GM06990 (cell line): ENCODE data around the gene TRAF3.

Source experiments
- DNase-seq: peaks from one replicate; pipeline ENCODE4 v3.0.0-alpha.2; 2011; ENCODE audit not compliant: insufficient read length; ENCODE audit errors: extremely low read depth
- H3K27me3 ChIP-seq: replicated peaks from 2 replicates; pipeline ENCODE4 v1.6.0; 2011; ENCODE audit warnings: low read length; ENCODE audit not compliant: control insufficient read depth, insufficient read depth
- H3K36me3 ChIP-seq: 2 replicates; pipeline ENCODE4 v1.5.1; 2011; ENCODE audit warnings: low read length; ENCODE audit not compliant: control insufficient read depth, insufficient read depth
- H3K4me3 ChIP-seq: replicated peaks from 2 replicates; pipeline ENCODE4 v1.5.1; 2011; ENCODE audit warnings: low read depth, mild to moderate bottlenecking, control low read depth, low read length
- TF ChIP-seq, protein P1 (sequence below): IDR thresholded peaks from 2 replicates; pipeline ENCODE4 v1.5.1; 2011; ENCODE audit warnings: low read length, control low read depth, mild to moderate bottlenecking, inconsistent platforms; ENCODE audit not compliant: insufficient read depth, poor library complexity, severe bottlenecking

The TRAF3 gene

GRCh38 chr14:102737402-102738372 lies 39.6 kb upstream of the TRAF3 start:
- no peaks in the 10 kb centered on the region for H3K27me3 ChIP-seq
- H3K36me3 ChIP-seq: peaks cover 4% of the 10 kb centered on the region
- TF ChIP-seq, protein P1, sequence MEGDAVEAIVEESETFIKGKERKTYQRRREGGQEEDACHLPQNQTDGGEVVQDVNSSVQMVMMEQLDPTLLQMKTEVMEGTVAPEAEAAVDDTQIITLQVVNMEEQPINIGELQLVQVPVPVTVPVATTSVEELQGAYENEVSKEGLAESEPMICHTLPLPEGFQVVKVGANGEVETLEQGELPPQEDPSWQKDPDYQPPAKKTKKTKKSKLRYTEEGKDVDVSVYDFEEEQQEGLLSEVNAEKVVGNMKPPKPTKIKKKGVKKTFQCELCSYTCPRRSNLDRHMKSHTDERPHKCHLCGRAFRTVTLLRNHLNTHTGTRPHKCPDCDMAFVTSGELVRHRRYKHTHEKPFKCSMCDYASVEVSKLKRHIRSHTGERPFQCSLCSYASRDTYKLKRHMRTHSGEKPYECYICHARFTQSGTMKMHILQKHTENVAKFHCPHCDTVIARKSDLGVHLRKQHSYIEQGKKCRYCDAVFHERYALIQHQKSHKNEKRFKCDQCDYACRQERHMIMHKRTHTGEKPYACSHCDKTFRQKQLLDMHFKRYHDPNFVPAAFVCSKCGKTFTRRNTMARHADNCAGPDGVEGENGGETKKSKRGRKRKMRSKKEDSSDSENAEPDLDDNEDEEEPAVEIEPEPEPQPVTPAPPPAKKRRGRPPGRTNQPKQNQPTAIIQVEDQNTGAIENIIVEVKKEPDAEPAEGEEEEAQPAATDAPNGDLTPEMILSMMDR: no peak
- no peak for DNase-seq
- H3K4me3 ChIP-seq: no peak overlapping the region

GRCh38 chr14:102738373-102739189 lies 38.7 kb upstream of the TRAF3 start:
- DNase-seq: no peak
- H3K36me3 ChIP-seq: no peaks in the 10 kb centered on the region; the same call in 1 of the 2 replicates
- TF ChIP-seq, protein P1: no peak
- no peak overlapping the region for H3K4me3 ChIP-seq
- H3K27me3 ChIP-seq: no peaks in the 10 kb centered on the region

GRCh38 chr14:102739190-102739469 lies 38.1 kb upstream of the TRAF3 start:
- Histone ChIP-seq H3K36me3 (no peaks in the 10 kb centered on the region; the same call in 1 of the 2 replicates), H3K27me3 (no peaks in the 10 kb centered on the region), H3K4me3 (no peak overlapping the region)
- TF ChIP-seq, protein P1: no peak
- no peak for DNase-seq

DNA sequence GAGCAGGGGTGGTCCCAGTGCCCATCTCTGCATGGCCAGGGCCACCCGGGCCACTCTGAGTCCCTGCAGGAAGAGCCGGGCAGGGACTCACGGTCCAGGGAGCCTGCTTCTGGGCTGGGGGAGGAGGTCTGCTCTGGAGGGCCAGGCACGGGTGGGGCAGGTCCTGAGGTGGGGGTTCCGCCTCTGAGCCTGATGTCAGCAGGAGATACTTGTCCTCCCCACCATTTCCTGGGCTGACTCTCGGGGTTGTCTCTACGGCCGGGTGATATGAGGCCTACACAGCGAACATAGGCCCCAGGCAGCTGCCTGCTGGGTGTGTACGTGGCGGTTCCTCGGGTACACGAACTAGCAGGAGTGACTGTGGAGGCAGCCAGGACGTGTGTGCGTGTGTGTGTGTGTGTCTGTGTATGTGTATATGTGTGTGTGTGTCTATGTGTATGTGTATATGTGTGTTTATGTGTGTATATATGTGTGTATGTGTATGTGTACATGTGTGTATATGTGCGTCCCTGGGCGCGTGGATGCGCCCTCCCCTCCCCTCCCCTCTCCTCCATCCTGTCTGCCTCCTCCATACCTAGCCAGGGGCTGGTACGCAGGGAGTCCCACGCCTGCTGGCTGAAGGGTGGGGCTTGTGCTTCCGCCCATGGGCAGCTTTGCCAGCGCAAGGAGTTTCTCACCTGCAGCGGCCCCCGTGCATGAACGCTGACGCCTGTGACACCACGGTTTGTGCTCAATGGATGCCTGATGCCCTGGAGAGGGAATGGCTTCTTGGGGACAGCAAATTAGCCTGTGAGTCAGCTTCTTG lies 30.4 kb upstream of the TRAF3 start:
- DNase-seq: no peak
- TF ChIP-seq, protein P1: no peak
- Histone ChIP-seq H3K4me3 (no peak overlapping the region), H3K27me3 (no peaks in the 10 kb centered on the region), H3K36me3 (peaks cover 4% of the 10 kb centered on the region)

DNA sequence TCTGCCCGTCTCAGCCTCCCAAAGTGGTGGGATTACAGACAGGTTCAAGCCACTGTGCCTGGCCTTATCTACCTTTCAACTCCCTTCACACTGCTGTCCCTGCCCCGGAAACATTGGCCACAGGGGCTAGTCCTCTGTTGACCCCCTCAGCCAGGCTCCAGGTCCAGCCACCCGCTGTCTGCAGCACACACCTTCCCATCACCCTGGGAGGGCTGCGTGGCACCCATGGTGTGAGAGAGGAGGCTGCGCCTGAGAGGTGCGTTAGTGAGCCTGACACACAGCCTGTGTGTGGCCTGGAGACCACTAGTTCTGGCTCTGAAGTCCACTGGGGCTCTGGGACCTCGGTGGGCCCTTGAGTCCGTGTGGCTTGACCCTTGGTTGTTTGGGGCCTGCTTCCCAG lies 28.4 kb upstream of the TRAF3 start:
- no peak overlapping the region for H3K4me3 ChIP-seq
- peaks cover 4% of the 10 kb centered on the region for H3K36me3 ChIP-seq
- H3K27me3 ChIP-seq: no peaks in the 10 kb centered on the region
- DNase-seq: no peak
- TF ChIP-seq, protein P1: no peak
